Effector memory CD8-positive, alpha-beta T cell (primary cell): Measurements from ENCODE around the gene ATP5PO.

ENCODE experiments used
- ATAC-seq: fragments of 150-1000 bp; cut with Tn5 transposase; replicated peaks from 2 replicates; pipeline ENCODE4 v1.10.0; 2021; ENCODE audit warnings: mild to moderate bottlenecking, moderate library complexity
- DNase-seq, 3 experiments: peaks; one replicate each; pipeline ENCODE4 v3.0.0; 2021
- H3K27ac Mint-ChIP-seq, 2 donors: one replicate each; pipeline ENCODE4 v1.8.0; 2022; ENCODE audit warnings: mild to moderate bottlenecking in 2 of 2, mixed read lengths in 2 of 2, moderate library complexity in 2 of 2
- H3K27me3 Mint-ChIP-seq, 2 donors: one replicate each; pipeline ENCODE4 v1.8.0; 2022; ENCODE audit warnings: mixed read lengths in 2 of 2
- H3K36me3 Mint-ChIP-seq: one replicate; pipeline ENCODE4 v1.8.0; 2022; ENCODE audit warnings: mild to moderate bottlenecking, moderate library complexity, mixed read lengths; ENCODE audit not compliant: insufficient read depth
- H3K4me1 Mint-ChIP-seq, 2 donors: one replicate each; pipeline ENCODE4 v1.8.0; 2022; ENCODE audit warnings: low read depth in 2 of 2, mixed read lengths in 2 of 2
- H3K4me3 Mint-ChIP-seq, 2 donors: one replicate each; pipeline ENCODE4 v1.8.0; 2022; ENCODE audit warnings: mild to moderate bottlenecking in 2 of 2, mixed read lengths in 2 of 2, moderate library complexity in 2 of 2
- H3K9me3 Mint-ChIP-seq, 2 donors: one replicate each; pipeline ENCODE4 v1.8.0; 2022; ENCODE audit warnings: mixed read lengths in 2 of 2

The ATP5PO gene

GRCh38 chr21:33948096-33948950, 32.7 kb upstream of the ATP5PO start:
- H3K27ac Mint-ChIP-seq, result peak overlapping the region; percentile 98 to 99

GRCh38 chr21:33947451-33948095, 32.0 kb upstream of the ATP5PO start:
- peak overlapping the region; percentile 98 to 99 for H3K27ac Mint-ChIP-seq
- peaks cover 59 to 70% of the 10 kb centered on the region in 2 donors for H3K4me1 Mint-ChIP-seq
- DNase-seq (peak; percentile 74 to 77 (median 75)), ATAC-seq (peak; percentile 71)
- no peaks in the 10 kb centered on the region for H3K27me3 Mint-ChIP-seq
- H3K9me3 Mint-ChIP-seq, result no peaks in the 10 kb centered on the region
- peaks cover 45% of the 10 kb centered on the region for H3K36me3 Mint-ChIP-seq
- H3K4me3 Mint-ChIP-seq, result peak overlapping the region; percentile 84 to 85

More at GRCh38 chr21:33948096-33948950, 32.7 kb upstream of the ATP5PO start:
- DNase-seq (peak; percentile 80 to 83 (median 80)), ATAC-seq (peak; percentile 65)
- Mint-ChIP-seq H3K4me1 (peaks cover 61 to 70% of the 10 kb centered on the region in 2 donors), H3K9me3 (no peaks in the 10 kb centered on the region), H3K36me3 (peaks cover 50% of the 10 kb centered on the region), H3K27me3 (no peaks in the 10 kb centered on the region), H3K4me3 (peak overlapping the region; percentile 84 to 85)

- H3K27ac Mint-ChIP-seq, result peak overlapping the region; percentile 46 to 98
- peaks cover 52 to 65% of the 10 kb centered on the region in 2 donors for H3K4me1 Mint-ChIP-seq
- peak overlapping the region; percentile 84 to 85 for H3K4me3 Mint-ChIP-seq
- H3K27me3 Mint-ChIP-seq, result no peaks in the 10 kb centered on the region
- peaks cover 51% of the 10 kb centered on the region for H3K36me3 Mint-ChIP-seq
- H3K9me3 Mint-ChIP-seq, result no peaks in the 10 kb centered on the region
- no peak for ATAC-seq
- no peak for DNase-seq
Observed at GRCh38 chr21:33945652-33946270, 30.2 kb upstream of the ATP5PO start.

- H3K27ac Mint-ChIP-seq, result peak overlapping the region; percentile 51 to 98
- no peaks in the 10 kb centered on the region for H3K27me3 Mint-ChIP-seq
- H3K36me3 Mint-ChIP-seq, result peaks cover 46% of the 10 kb centered on the region
- DNase-seq, result no peak
- H3K9me3 Mint-ChIP-seq, result no peaks in the 10 kb centered on the region
- no peak for ATAC-seq
- peak overlapping the region in 1 of 2 donors; percentile 23 for H3K4me3 Mint-ChIP-seq
- peaks cover 44 to 56% of the 10 kb centered on the region in 2 donors for H3K4me1 Mint-ChIP-seq
Observed at GRCh38 chr21:33944185-33944763, 28.7 kb upstream of the ATP5PO start.

GRCh38 chr21:33943293-33943692, 27.7 kb upstream of the ATP5PO start:
- no peak for ATAC-seq
- peaks cover 35 to 56% of the 10 kb centered on the region in 2 donors for H3K4me1 Mint-ChIP-seq
- no peak overlapping the region for H3K27ac Mint-ChIP-seq
- DNase-seq, result no peak
- peaks cover 46% of the 10 kb centered on the region for H3K36me3 Mint-ChIP-seq
- no peaks in the 10 kb centered on the region for H3K9me3 Mint-ChIP-seq
- H3K27me3 Mint-ChIP-seq, result no peaks in the 10 kb centered on the region
- H3K4me3 Mint-ChIP-seq, result no peak overlapping the region

- no peak for DNase-seq
- Mint-ChIP-seq H3K9me3 (no peaks in the 10 kb centered on the region), H3K36me3 (peaks cover 45% of the 10 kb centered on the region), H3K27ac (no peak overlapping the region), H3K27me3 (no peaks in the 10 kb centered on the region), H3K4me1 (peaks cover 30 to 50% of the 10 kb centered on the region in 2 donors), H3K4me3 (no peak overlapping the region)
- ATAC-seq, result no peak
Observed at GRCh38 chr21:33942426-33942825, 26.8 kb upstream of the ATP5PO start.

- Mint-ChIP-seq H3K4me1 (peaks cover 30 to 49% of the 10 kb centered on the region in 2 donors), H3K9me3 (no peaks in the 10 kb centered on the region), H3K36me3 (peaks cover 37% of the 10 kb centered on the region), H3K27ac (peak overlapping the region; percentile 25 to 99), H3K27me3 (no peaks in the 10 kb centered on the region), H3K4me3 (peak overlapping the region in 1 of 2 donors; percentile 40)
- no peak for ATAC-seq
- no peak for DNase-seq
Observed at GRCh38 chr21:33940881-33941245, 25.3 kb upstream of the ATP5PO start.

- Mint-ChIP-seq H3K4me3 (peak overlapping the region in 1 of 2 donors; percentile 40), H3K4me1 (peaks cover 31 to 53% of the 10 kb centered on the region in 2 donors), H3K9me3 (no peaks in the 10 kb centered on the region), H3K27me3 (no peaks in the 10 kb centered on the region), H3K27ac (peak overlapping the region; percentile 25 to 99), H3K36me3 (peaks cover 40% of the 10 kb centered on the region)
- DNase-seq, result no peak
- ATAC-seq, result no peak
Observed at GRCh38 chr21:33940164-33940880, 24.7 kb upstream of the ATP5PO start.

GRCh38 chr21:33939226-33939625, 23.6 kb upstream of the ATP5PO start:
- H3K36me3 Mint-ChIP-seq, result peaks cover 40% of the 10 kb centered on the region
- no peaks in the 10 kb centered on the region for H3K27me3 Mint-ChIP-seq
- H3K4me1 Mint-ChIP-seq, result peaks cover 30 to 53% of the 10 kb centered on the region in 2 donors
- H3K4me3 Mint-ChIP-seq, result peak overlapping the region; percentile 93 to 98
- no peaks in the 10 kb centered on the region for H3K9me3 Mint-ChIP-seq
- ATAC-seq (no peak), DNase-seq (no peak)
- peak overlapping the region; percentile 99 for H3K27ac Mint-ChIP-seq

- DNase-seq (no peak), ATAC-seq (peak; percentile 13)
- Mint-ChIP-seq H3K36me3 (peaks cover 40% of the 10 kb centered on the region), H3K27me3 (no peaks in the 10 kb centered on the region), H3K9me3 (no peaks in the 10 kb centered on the region), H3K4me1 (peaks cover 31 to 53% of the 10 kb centered on the region in 2 donors), H3K4me3 (peak overlapping the region; percentile 93 to 98), H3K27ac (peak overlapping the region; percentile 99)
Observed at GRCh38 chr21:33938381-33938780, 22.8 kb upstream of the ATP5PO start.

GRCh38 chr21:33937931-33938339, 22.3 kb upstream of the ATP5PO start:
- H3K9me3 Mint-ChIP-seq, result no peaks in the 10 kb centered on the region

GRCh38 chr21:33937146-33937545, 21.5 kb upstream of the ATP5PO start:
- DNase-seq, result no peak
- no peak for ATAC-seq
- Mint-ChIP-seq H3K4me3 (peak overlapping the region; percentile 93 to 98), H3K36me3 (peaks cover 53% of the 10 kb centered on the region), H3K4me1 (peaks cover 41 to 58% of the 10 kb centered on the region in 2 donors), H3K27ac (peak overlapping the region; percentile 99), H3K27me3 (no peaks in the 10 kb centered on the region), H3K9me3 (no peaks in the 10 kb centered on the region)

More at GRCh38 chr21:33937931-33938339, 22.3 kb upstream of the ATP5PO start:
- H3K27ac Mint-ChIP-seq, result peak overlapping the region; percentile 99
- no peaks in the 10 kb centered on the region for H3K27me3 Mint-ChIP-seq
- H3K4me3 Mint-ChIP-seq, result peak overlapping the region; percentile 93 to 98
- DNase-seq, result peak; percentile 33 to 53 (median 40)
- H3K36me3 Mint-ChIP-seq, result peaks cover 45% of the 10 kb centered on the region
- peak; percentile 71 for ATAC-seq
- H3K4me1 Mint-ChIP-seq, result peaks cover 34 to 57% of the 10 kb centered on the region in 2 donors
